Measurements from ENCODE around the gene TMEM169.

- no peak for TF ChIP-seq EZH2 (IDR thresholded peaks at IDR 0.05; ENCODE audit: borderline replicate concordance, control insufficient read depth, low read depth, low read length)
- no peak for TF ChIP-seq HCFC1 (IDR thresholded peaks at IDR 0.05; ENCODE audit: low read length)
- TF ChIP-seq EP300 (IDR thresholded peaks at IDR 0.05; ENCODE audit: borderline replicate concordance in 1 of 2, control insufficient read depth in 1 of 2, low read depth in 2 of 2, low read length in 2 of 2) = no peak
- TF ChIP-seq ZNF274 (IDR thresholded peaks at IDR 0.05; ENCODE audit: insufficient read depth, insufficient read length) = no peak
- TF ChIP-seq HDAC6 (IDR thresholded peaks at IDR 0.05; ENCODE audit: unreplicated experiment) = no peak
- TF ChIP-seq, protein P1, sequence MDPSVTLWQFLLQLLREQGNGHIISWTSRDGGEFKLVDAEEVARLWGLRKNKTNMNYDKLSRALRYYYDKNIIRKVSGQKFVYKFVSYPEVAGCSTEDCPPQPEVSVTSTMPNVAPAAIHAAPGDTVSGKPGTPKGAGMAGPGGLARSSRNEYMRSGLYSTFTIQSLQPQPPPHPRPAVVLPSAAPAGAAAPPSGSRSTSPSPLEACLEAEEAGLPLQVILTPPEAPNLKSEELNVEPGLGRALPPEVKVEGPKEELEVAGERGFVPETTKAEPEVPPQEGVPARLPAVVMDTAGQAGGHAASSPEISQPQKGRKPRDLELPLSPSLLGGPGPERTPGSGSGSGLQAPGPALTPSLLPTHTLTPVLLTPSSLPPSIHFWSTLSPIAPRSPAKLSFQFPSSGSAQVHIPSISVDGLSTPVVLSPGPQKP (IDR thresholded peaks at IDR 0.05; ENCODE audit: low read depth, low read length) = no peak
- TF ChIP-seq CEBPB (IDR thresholded peaks at IDR 0.05; ENCODE audit: borderline replicate concordance in 1 of 2, low read depth in 2 of 2, low read length in 2 of 2) = no peak
- TF ChIP-seq RCOR1 (conservative IDR thresholded peaks at IDR 0.05; ENCODE audit: low read depth, low read length) = no peak
Measured at GRCh38 chr2:216055680-216056079, 26.0 kb upstream of the TMEM169 start.
